HG03565 (cell line): ENCODE measurements around the gene TRIM37.
"Not testable (repeated sequence)": the region's sequence is repeated elsewhere in the genome, so short reads cannot be mapped to it uniquely, and the experiment has no call there.

Experiments
- ATAC-seq: cut with Tn5 transposase; IDR thresholded peaks from one replicate; pipeline ENCODE4 v1.9.1; 2021; ENCODE audit warnings: mild to moderate bottlenecking, moderate library complexity; ENCODE audit not compliant: unreplicated experiment

TRIM37 gene

DNA sequence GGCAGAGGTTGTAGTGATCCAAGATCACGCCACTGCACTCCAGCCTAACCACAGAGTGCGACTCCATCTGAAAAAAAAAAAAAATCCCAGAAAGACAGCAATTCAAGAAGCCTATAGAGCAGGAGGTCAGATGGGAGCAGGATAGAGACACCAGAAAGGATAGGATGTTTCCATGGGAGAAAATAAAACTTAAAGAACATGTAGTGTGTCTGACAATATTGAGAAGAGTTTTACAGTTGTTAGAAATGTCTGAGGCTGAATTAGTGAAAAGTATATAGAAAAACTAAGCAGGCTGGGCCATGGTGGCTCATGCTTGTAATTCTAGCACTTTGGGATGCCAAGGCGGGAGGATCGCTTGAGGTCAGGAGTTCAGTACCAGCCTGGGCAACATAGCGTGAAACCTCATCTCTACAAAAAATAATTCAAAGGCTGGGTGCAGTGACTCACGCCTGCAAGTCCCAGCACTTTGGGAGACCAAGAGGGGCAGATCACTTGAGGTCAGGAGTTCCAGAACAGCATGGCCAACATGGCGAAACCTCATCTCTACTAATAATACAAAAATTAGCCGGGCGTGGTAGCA, 15.3 kb upstream of the TRIM37 start:
- ATAC-seq = no peak

DNA sequence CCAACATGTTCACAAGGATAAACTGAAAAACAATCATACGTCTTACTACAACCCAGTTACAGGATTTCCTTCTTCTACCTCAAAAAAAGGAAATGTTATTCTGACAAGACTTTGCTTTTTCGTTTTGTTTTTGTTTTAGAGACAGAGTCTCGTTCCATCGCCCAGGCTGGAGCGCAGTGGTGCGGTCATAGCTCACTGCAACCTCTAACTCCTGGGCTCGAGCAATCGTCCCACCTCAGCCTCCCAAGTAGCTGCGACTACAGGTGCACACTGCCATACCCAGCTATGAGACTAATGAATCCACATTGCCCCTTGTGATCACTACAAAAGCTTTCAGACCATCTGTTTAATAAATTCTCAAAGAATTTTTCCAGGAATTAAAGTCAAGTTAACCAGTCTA, 8.8 kb upstream of the TRIM37 start:
- no peak for ATAC-seq

DNA sequence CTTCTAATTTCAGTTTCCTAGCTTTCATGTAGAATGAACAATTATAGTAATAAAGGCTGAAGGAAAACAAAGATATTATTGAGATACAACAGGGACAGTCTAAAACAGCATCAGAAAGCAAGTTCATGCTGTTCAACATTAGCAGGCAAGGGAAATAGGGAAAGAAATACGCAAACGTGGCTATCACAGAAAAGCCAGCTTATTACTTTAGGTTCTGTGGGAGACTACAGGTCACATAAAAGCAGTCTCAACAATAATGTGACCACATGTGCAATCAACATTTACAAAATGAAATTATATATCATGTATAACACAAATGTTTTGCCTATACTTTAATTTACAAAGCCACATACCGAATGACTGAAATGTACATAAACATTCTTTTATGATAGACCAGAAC, 4.9 kb upstream of the TRIM37 start:
- ATAC-seq = no peak

DNA sequence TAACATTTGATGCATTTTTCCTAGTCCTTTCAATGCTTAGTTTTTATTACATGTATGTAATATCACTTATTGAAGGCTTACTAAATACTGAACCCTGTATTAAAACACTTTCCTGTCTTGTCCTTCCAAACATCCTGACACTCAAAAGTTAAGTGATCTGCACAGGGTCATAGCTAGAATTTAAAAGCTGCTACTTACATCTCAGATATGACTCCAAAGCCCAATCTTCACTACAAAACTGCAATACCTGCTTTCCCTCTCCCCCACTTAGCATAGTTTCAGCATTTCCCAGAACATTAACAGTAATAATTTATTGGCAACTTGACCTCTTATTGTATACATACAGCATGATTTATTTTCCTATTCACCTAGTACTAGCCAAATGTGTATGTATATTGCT, 4.3 kb upstream of the TRIM37 start:
- no peak for ATAC-seq

- ATAC-seq = no peak
Observed at GRCh38 chr17:59108400-59109102, 1.9 kb upstream of the TRIM37 start.

DNA sequence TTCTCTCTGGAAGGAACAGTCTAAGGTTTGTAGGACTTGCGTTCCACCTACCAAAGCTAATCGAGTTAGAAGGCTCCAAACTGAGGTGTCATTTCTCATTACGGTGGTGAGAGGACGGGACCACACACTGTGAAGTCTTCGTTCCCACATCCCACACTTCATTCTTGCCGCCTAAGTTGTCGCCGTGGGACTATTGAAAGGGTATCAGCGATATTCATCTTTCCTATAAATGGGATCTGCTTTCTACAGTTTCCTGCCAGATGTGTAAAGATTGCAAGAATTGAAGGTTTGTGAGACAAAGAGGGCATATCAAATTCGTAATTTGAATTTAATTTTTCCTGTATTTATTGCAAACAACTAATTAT, 608 bp upstream of the TRIM37 start:
- ATAC-seq = no peak

DNA sequence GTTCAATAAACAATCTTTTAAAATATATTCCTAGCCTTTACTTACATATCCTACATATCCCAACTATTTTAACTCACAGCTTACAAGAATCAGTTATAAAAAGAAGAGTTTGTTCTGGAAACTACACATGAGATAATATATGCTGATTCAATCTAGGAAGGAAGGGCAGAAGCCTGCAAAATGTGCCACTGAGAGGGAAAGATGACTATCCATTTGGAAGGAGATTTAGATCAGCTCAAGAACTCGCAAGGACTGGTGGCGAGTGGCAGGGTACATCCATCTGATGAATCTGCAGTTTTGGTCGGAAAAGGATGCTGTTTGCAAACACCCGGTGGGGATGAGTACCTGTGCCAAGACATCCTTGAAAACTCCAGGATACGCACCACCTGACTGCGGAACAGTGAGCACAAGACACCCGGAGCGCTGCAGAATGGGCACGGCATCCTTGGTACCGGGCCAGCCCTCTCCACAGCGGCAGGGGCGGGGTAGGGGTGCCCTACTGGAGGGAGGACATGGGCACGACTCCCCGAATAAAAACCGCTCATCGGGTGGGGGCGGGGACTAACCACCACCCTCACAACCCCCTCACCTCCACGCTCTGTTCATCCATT, 723 bp downstream of the TRIM37 start:
- ATAC-seq = peak; percentile 4

- ATAC-seq = no peak
Observed at GRCh38 chr17:59101178-59101577, 5.5 kb downstream of the TRIM37 start.

DNA sequence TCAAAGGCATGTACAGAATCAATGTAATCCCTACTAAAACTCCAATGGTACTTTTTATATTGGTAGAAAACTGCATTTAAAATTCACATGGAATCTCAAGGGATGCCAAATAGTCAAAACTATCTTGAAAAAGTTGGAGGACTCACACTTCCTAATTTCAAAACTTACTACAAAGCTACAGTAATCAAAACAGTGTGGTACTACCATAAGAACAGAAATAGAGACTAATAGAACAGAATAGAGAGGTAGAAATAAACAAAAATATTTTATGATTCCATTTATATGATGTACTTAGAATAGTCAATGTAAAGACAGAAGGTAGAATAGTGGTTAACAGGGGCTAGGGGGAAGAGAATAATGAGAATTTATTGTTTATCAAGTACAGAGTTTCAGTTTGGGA, 8.8 kb downstream of the TRIM37 start:
- ATAC-seq = no peak

DNA sequence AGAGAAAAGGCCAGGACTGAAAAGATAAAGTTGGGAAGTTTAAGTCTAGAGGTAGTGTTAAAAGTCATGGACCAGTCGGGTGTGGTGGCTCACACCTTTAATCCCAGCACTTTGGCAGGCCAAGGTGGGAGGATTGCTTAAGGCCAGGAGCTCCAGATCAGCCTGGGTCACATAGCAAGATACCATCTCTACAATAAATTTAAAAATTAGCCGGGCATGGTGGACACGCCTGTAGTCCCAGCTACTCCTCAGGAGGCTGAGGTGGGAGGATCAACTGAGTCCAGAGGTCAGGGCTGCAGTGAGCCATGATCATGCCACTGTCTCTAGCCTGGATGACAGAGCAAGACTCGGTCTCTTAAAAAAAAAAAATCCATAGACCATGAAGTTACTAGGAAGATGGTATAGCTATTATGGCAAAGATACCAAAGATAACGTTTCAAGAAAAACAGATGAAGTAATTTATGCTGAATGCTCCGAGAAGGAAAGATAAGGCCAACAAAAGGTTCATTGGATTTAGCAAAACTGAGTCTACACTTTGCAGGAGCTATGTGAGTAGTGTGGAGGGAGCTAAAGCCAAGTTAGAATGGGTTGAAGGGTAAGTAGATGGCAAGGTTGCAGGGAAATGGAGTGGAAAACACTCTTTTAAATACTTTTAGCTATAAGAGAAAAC, 11.7 kb downstream of the TRIM37 start:
- no peak for ATAC-seq

GRCh38 chr17:59093702-59094231, 12.9 kb downstream of the TRIM37 start:
- ATAC-seq = no peak

- ATAC-seq = no peak
Observed at GRCh38 chr17:59093145-59093701, 13.5 kb downstream of the TRIM37 start.

DNA sequence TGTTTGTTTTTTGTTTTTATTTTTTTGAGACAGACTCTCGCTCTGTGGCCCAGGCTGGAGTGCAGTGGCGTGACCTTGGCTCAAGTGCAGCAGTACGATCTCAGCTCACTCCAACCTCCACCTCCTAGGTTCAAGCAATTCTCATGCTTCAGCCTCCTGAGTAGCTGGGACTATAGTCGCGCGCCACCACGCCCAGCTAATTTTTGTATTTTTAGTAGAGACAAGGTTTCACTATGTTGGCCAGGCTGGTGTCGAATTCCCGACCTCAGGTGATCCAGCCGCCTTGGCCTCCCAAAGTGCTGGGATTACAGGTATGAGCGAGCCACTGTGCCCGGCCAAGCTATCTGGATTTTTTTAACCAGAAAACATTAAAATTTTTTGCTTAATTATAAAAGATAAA, 16.1 kb downstream of the TRIM37 start:
- not testable (repeated sequence) for ATAC-seq

GRCh38 chr17:59084154-59084553, 22.5 kb downstream of the TRIM37 start:
- no peak for ATAC-seq

GRCh38 chr17:59074494-59074893, 32.2 kb downstream of the TRIM37 start:
- ATAC-seq = no peak

- no peak for ATAC-seq
Observed at GRCh38 chr17:59073972-59074371, 32.7 kb downstream of the TRIM37 start.

GRCh38 chr17:59069856-59070255, 36.8 kb downstream of the TRIM37 start:
- ATAC-seq = no peak

DNA sequence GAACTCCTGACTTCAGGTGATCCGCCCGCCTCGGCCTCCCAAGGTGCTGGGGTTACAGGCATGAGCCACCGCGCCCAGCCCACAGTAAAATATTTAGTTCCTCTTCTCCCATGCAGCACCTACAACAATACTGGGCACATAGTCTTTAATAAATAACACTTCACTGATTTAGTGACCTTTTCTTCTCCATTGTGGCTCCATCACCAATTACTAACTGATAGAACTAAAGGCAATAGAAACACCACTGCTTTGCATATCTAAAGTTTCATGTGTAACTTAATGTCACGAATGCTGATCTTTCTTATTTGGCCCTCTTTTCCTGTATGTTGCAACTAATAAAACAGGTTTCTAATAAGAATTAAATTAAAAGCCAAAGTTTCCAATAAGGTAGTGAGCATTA, 38.9 kb downstream of the TRIM37 start:
- no peak for ATAC-seq

DNA sequence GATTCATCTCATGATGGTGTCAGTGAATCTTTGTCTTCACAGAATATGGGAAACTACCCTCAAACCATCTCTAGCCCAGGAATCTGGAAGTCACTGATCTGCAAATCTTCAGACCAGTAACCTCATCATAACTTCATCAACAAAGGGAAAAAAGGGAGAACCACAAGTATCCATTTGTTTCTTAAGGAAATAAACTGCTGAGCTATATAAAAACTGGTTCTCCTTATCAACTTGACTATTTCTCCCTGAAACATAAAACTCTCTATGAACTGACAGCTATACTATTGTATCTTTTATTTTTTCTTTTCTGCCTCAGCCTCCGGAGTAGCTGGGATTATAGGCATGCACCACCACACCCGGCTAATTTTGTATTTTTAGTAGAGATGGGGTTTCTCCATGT, 39.3 kb downstream of the TRIM37 start:
- no peak for ATAC-seq

- no peak for ATAC-seq
Observed at GRCh38 chr17:59062509-59062908, 44.2 kb downstream of the TRIM37 start.

DNA sequence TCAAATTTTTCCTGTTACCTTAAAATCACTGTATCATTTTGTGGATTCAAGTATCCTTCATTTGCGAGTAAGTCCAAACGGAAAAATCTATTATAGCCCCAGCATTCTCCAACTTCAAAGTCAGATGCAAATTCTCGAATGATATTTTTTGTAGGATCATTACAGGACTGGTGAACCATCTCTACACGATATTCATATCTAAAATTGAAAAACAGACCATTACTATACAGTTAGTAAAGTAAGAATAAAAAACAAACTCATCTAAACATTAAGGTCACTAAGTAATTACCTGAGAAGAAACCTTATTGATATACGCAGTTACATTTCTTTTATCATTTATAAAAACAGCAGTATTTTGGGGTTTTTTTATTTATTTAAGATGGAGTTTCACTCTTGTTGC, 49.8 kb downstream of the TRIM37 start:
- ATAC-seq = no peak
